CD14-positive monocyte (primary cell): ENCODE results near the gene RESP18. TPM values are rescaled to one million over a fixed set of nuclear protein-coding genes. Genes with fewer than 3 reads are reported as not detected.

Experiments used
- DNase-seq, 3 donors: peaks; one replicate each; pipeline ENCODE4 v3.0.0-alpha.2; 2011 to 2022
- H2AFZ ChIP-seq: 2 replicates; pipeline ENCODE4 v1.6.0; 2012; ENCODE audit warnings: mild to moderate bottlenecking, low read depth, low read length, inconsistent platforms; ENCODE audit not compliant: insufficient read depth, poor library complexity, severe bottlenecking
- H3K27ac ChIP-seq, 2 donors: 1 replicate in 1 of 2; 2 replicates in 1 of 2; pipeline ENCODE4 v1.5.1; 2012 to 2013; ENCODE audit warnings: low read length in 2 of 2, control low read depth in 1 of 2, inconsistent platforms in 1 of 2, low read depth in 1 of 2, mild to moderate bottlenecking in 1 of 2
- H3K27me3 ChIP-seq, 2 donors: one replicate each; pipeline versions ENCODE4 v1.6.0 to v1.6.1; 2011 to 2013; ENCODE audit warnings: low read length in 2 of 2; ENCODE audit not compliant: control insufficient read depth in 2 of 2, insufficient read depth in 2 of 2
- H3K36me3 ChIP-seq, 2 donors: replicated peaks in 1 of 2; 1 replicate in 1 of 2; 2 replicates in 1 of 2; pipeline versions ENCODE4 v1.5.1 to v1.6.1; 2012 to 2013; ENCODE audit warnings: low read length in 2 of 2, control low read depth in 1 of 2, inconsistent platforms in 1 of 2, mild to moderate bottlenecking in 1 of 2; ENCODE audit not compliant: insufficient read depth in 2 of 2, control insufficient read depth in 1 of 2
- H3K4me1 ChIP-seq, 2 donors: 1 replicate in 1 of 2; 2 replicates in 1 of 2; pipeline versions ENCODE4 v1.5.1 to v1.6.1; 2012 to 2013; ENCODE audit warnings: low read length in 2 of 2, control low read depth in 1 of 2, inconsistent platforms in 1 of 2, mild to moderate bottlenecking in 1 of 2, moderate library complexity in 1 of 2; ENCODE audit not compliant: insufficient read depth in 2 of 2, control insufficient read depth in 1 of 2
- H3K4me2 ChIP-seq: replicated peaks from 2 replicates; pipeline ENCODE3; 2012; ENCODE audit warnings: low read length, moderate library complexity, mild to moderate bottlenecking; ENCODE audit not compliant: poor library complexity, severe bottlenecking; ENCODE audit errors: extremely low read depth
- H3K4me3 ChIP-seq, 3 experiments: fragments of 200-600 bp in 1 of 3; sonication (generic) in 1 of 3; replicated peaks in 1 of 3; 1 replicate in 2 of 3; 2 replicates in 1 of 3; pipeline ENCODE4 v1.5.1; 2011 to 2013; ENCODE audit warnings: low read length in 3 of 3, mild to moderate bottlenecking in 3 of 3, control low read depth in 2 of 3, low read depth in 2 of 3, inconsistent platforms in 1 of 3, moderate library complexity in 1 of 3
- H3K79me2 ChIP-seq: 2 replicates; pipeline ENCODE4 v1.6.0; 2012; ENCODE audit warnings: mild to moderate bottlenecking, control low read depth, inconsistent platforms, low read length, moderate library complexity; ENCODE audit not compliant: insufficient read depth
- H3K9ac ChIP-seq: 2 replicates; pipeline ENCODE4 v1.6.0; 2017; ENCODE audit warnings: low read length, mild to moderate bottlenecking; ENCODE audit not compliant: insufficient read depth, poor library complexity, severe bottlenecking
- H3K9me3 ChIP-seq, 2 donors: replicated peaks in 1 of 2; 1 replicate in 1 of 2; 2 replicates in 1 of 2; pipeline versions ENCODE4 v1.5.1 to v1.6.1; 2012 to 2013; ENCODE audit warnings: low read length in 2 of 2, control low read depth in 1 of 2; ENCODE audit not compliant: control insufficient read depth in 1 of 2, insufficient read depth in 1 of 2
- H4K20me1 ChIP-seq: 2 replicates; pipeline ENCODE4 v1.6.0; 2012; ENCODE audit warnings: mild to moderate bottlenecking, low read length, control low read depth, moderate library complexity; ENCODE audit not compliant: insufficient read depth
- H3K27ac Mint-ChIP-seq, 7 donors: one replicate each; pipeline ENCODE4 v1.8.0; 2020; ENCODE audit warnings: mild to moderate bottlenecking in 7 of 7, mixed read lengths in 7 of 7, moderate library complexity in 6 of 7, inconsistent platforms in 2 of 7
- H3K27me3 Mint-ChIP-seq, 3 donors: one replicate each; pipeline ENCODE4 v1.8.0; 2021 to 2022; ENCODE audit warnings: low read depth in 3 of 3, mild to moderate bottlenecking in 3 of 3, mixed read lengths in 3 of 3, moderate library complexity in 3 of 3, inconsistent platforms in 1 of 3
- H3K36me3 Mint-ChIP-seq, 2 donors: one replicate each; pipeline ENCODE4 v1.8.0; 2020; ENCODE audit warnings: mixed read lengths in 2 of 2, inconsistent platforms in 1 of 2, mild to moderate bottlenecking in 1 of 2
- H3K4me1 Mint-ChIP-seq: one replicate; pipeline ENCODE4 v1.8.0; 2020; ENCODE audit warnings: mild to moderate bottlenecking, mixed read lengths
- H3K4me3 Mint-ChIP-seq, 2 donors: one replicate each; pipeline ENCODE4 v1.8.0; 2020; ENCODE audit warnings: mild to moderate bottlenecking in 2 of 2, mixed read lengths in 2 of 2, moderate library complexity in 1 of 2
- H3K9me3 Mint-ChIP-seq, 7 donors: one replicate each; pipeline ENCODE4 v1.8.0; 2020 to 2022; ENCODE audit warnings: mixed read lengths in 7 of 7, mild to moderate bottlenecking in 6 of 7, moderate library complexity in 6 of 7, inconsistent platforms in 2 of 7
- WGBS: methylation state at CpG from one replicate; pipeline ENCODE4 v1.1.5; 2013; ENCODE audit warnings: missing lambda C conversion rate; ENCODE audit not compliant: insufficient coverage; 5-methylcytosine and 5-hydroxymethylcytosine counted together
- intact Hi-C, 2 donors: fragments of 100-400 bp; cut with micrococcal nuclease; formaldehyde crosslinking; loops; one replicate each; pipeline versions ENCODE4 v1.15.0 to v1.15.1; 2023
- polyA plus RNA-seq, 3 donors: library from polyadenylated mRNA; depleted of rRNA in 1 of 3; unstranded in 2 of 3; stranded (reverse) in 1 of 3; fragments of 300-500 nt in 2 of 3; fragments of >200 nt in 1 of 3; fragmentation: Illumina TruSeq in 2 of 3; gene quantifications; 1 replicate in 2 of 3; 2 replicates in 1 of 3; pipeline ENCODE4 v1.2.3, GENCODE V29; 2012 to 2021
- TF ChIP-seq, protein P1 (sequence below): fragments of 200-600 bp; IDR thresholded peaks from one replicate; pipeline ENCODE4 v1.8.0; 2022; ENCODE audit warnings: antibody characterized with exemption, mild to moderate bottlenecking

Gene RESP18
- polyA plus RNA-seq, 3 donors, result not detected

DNA sequence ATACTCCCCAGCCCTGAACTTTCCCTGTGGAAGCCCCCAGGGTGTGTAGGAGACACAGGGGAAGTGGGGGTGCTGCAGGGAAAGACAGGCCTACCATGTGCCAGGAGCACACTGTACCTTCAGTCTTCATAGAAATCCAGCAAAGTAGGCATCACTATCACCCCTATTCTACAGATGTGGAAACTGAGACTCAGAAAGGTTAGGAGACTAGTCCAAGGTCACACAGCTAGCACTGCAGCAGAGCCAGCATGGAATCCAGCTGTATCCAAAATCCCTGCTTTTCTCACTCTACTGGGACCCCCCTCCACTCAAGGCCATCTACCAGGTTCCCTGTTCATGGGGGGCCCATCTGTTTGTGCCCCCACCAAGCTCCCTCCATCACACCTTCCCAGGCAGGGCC lies 48.4 kb upstream of the RESP18 start:
- H3K27ac Mint-ChIP-seq, result peak overlapping the region in 2 of 7 donors; percentile 37 to 48
- H3K4me1 Mint-ChIP-seq, result peaks cover 3% of the 10 kb centered on the region
- H3K4me3 ChIP-seq, result no peak overlapping the region
- no peaks in the 10 kb centered on the region for H3K4me1 ChIP-seq
- H3K9me3 Mint-ChIP-seq, result no peaks in the 10 kb centered on the region
- no peak overlapping the region for H3K4me2 ChIP-seq
- H3K27me3 Mint-ChIP-seq, result peaks cover 0 to 2% (median 0%) of the 10 kb centered on the region in 3 donors
- H3K9ac ChIP-seq, result no peak overlapping the region
- H3K9me3 ChIP-seq, result no peaks in the 10 kb centered on the region
- H2AFZ ChIP-seq, result no peak overlapping the region
- TF ChIP-seq, protein P1, sequence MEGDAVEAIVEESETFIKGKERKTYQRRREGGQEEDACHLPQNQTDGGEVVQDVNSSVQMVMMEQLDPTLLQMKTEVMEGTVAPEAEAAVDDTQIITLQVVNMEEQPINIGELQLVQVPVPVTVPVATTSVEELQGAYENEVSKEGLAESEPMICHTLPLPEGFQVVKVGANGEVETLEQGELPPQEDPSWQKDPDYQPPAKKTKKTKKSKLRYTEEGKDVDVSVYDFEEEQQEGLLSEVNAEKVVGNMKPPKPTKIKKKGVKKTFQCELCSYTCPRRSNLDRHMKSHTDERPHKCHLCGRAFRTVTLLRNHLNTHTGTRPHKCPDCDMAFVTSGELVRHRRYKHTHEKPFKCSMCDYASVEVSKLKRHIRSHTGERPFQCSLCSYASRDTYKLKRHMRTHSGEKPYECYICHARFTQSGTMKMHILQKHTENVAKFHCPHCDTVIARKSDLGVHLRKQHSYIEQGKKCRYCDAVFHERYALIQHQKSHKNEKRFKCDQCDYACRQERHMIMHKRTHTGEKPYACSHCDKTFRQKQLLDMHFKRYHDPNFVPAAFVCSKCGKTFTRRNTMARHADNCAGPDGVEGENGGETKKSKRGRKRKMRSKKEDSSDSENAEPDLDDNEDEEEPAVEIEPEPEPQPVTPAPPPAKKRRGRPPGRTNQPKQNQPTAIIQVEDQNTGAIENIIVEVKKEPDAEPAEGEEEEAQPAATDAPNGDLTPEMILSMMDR, result no peak
- peaks cover 55 to 67% of the 10 kb centered on the region in 2 donors for H3K36me3 ChIP-seq
- peaks cover 67 to 73% of the 10 kb centered on the region in 2 donors for H3K36me3 Mint-ChIP-seq
- H3K27ac ChIP-seq, result no peak overlapping the region
- no peaks in the 10 kb centered on the region for H4K20me1 ChIP-seq
- H3K27me3 ChIP-seq, result no peaks in the 10 kb centered on the region
- H3K4me3 Mint-ChIP-seq, result no peak overlapping the region
- DNase-seq, result no peak
- intact Hi-C loops, result no loop called here
- H3K79me2 ChIP-seq, result no peaks in the 10 kb centered on the region

- H3K4me2 ChIP-seq, result no peak overlapping the region
- no peak for DNase-seq
- no peaks in the 10 kb centered on the region for H3K9me3 ChIP-seq
- Mint-ChIP-seq H3K4me1 (no peaks in the 10 kb centered on the region), H3K27ac (no peak overlapping the region), H3K4me3 (no peak overlapping the region), H3K9me3 (no peaks in the 10 kb centered on the region), H3K36me3 (peaks cover 59 to 70% of the 10 kb centered on the region in 2 donors), H3K27me3 (no peaks in the 10 kb centered on the region)
- peaks cover 50 to 59% of the 10 kb centered on the region in 2 donors for H3K36me3 ChIP-seq
- no peak overlapping the region for H2AFZ ChIP-seq
- no peak overlapping the region for H3K9ac ChIP-seq
- no peaks in the 10 kb centered on the region for H3K27me3 ChIP-seq
- H3K79me2 ChIP-seq, result no peaks in the 10 kb centered on the region
- no peaks in the 10 kb centered on the region for H3K4me1 ChIP-seq
- TF ChIP-seq, protein P1, result no peak
- H4K20me1 ChIP-seq, result no peaks in the 10 kb centered on the region
- no peak overlapping the region for H3K27ac ChIP-seq
- H3K4me3 ChIP-seq, result no peak overlapping the region
- WGBS, result 97% methylated on average over 10 of the region's 13 CpGs
- intact Hi-C loops, result no loop called here
These were observed 45.8 kb upstream of the RESP18 start for GRCh38 chr2:219378163-219378851.
